GM18505 (cell line): ENCODE data around the gene AP2B1.
"Not testable (repeated sequence)": the region's sequence is repeated elsewhere in the genome, so short reads cannot be mapped to it uniquely, and the experiment has no call there.

Source experiments
- ATAC-seq: cut with Tn5 transposase; IDR thresholded peaks from one replicate; pipeline ENCODE4 v1.9.1; 2021; ENCODE audit not compliant: unreplicated experiment
- POLR2A ChIP-seq: IDR thresholded peaks from 4 replicates; pipeline ENCODE4 v1.6.1; 2011; ENCODE audit warnings: borderline replicate concordance; ENCODE audit not compliant: insufficient read depth, insufficient read length; ENCODE audit errors: extremely low read depth

Gene AP2B1

GRCh38 chr17:35596072-35596471 is 8.9 kb downstream of the AP2B1 start:
- TF ChIP-seq POLR2A, result no peak
- no peak for ATAC-seq

GRCh38 chr17:35596530-35597233 is 9.6 kb downstream of the AP2B1 start:
- no peak for TF ChIP-seq POLR2A
- no peak for ATAC-seq

- TF ChIP-seq POLR2A, result no peak
- ATAC-seq, result no peak
These were observed 10.5 kb downstream of the AP2B1 start for GRCh38 chr17:35597604-35598003.

- TF ChIP-seq POLR2A, result no peak
- ATAC-seq, result no peak
These were observed 16.6 kb downstream of the AP2B1 start for GRCh38 chr17:35603674-35604073.

- ATAC-seq, result no peak
- TF ChIP-seq POLR2A, result no peak
These were observed 18.6 kb downstream of the AP2B1 start for GRCh38 chr17:35605678-35606077.

- TF ChIP-seq POLR2A, result no peak
- no peak for ATAC-seq
These were observed 20.2 kb downstream of the AP2B1 start for GRCh38 chr17:35607239-35607847.

- no peak for ATAC-seq
- no peak for TF ChIP-seq POLR2A
These were observed 22.7 kb downstream of the AP2B1 start for GRCh38 chr17:35609831-35610230.

- ATAC-seq, result not testable (repeated sequence)
These were observed 23.6 kb downstream of the AP2B1 start for GRCh38 chr17:35610746-35611145.

- no peak for ATAC-seq
- no peak for TF ChIP-seq POLR2A
These were observed 25.9 kb downstream of the AP2B1 start for GRCh38 chr17:35612924-35613521.

GRCh38 chr17:35614810-35615209 is 27.7 kb downstream of the AP2B1 start:
- no peak for ATAC-seq
- no peak for TF ChIP-seq POLR2A

- no peak for ATAC-seq
- TF ChIP-seq POLR2A, result no peak
These were observed 29.4 kb downstream of the AP2B1 start for GRCh38 chr17:35616536-35616935.

GRCh38 chr17:35617505-35617904 is 30.4 kb downstream of the AP2B1 start:
- no peak for ATAC-seq
- no peak for TF ChIP-seq POLR2A

GRCh38 chr17:35618628-35619027 is 31.5 kb downstream of the AP2B1 start:
- TF ChIP-seq POLR2A, result no peak
- no peak for ATAC-seq

- no peak for TF ChIP-seq POLR2A
These were observed 34.6 kb downstream of the AP2B1 start for GRCh38 chr17:35621768-35622167.

GRCh38 chr17:35627417-35627816 is 40.3 kb downstream of the AP2B1 start:
- no peak for ATAC-seq
- no peak for TF ChIP-seq POLR2A

More at GRCh38 chr17:35621768-35622167, 34.6 kb downstream of the AP2B1 start:
- ATAC-seq, result no peak

GRCh38 chr17:35630530-35631148 is 43.5 kb downstream of the AP2B1 start:
- no peak for ATAC-seq
- TF ChIP-seq POLR2A, result no peak
